LHCN-M2 (cell line): Measurements from ENCODE around the gene YIPF7. TPM values are rescaled to one million over a fixed set of nuclear protein-coding genes. Genes with fewer than 3 reads are reported as not detected.

Experiments
- DNase-seq: peaks from one replicate; pipeline ENCODE4 v3.0.0-alpha.2; 2012; ENCODE audit warnings: low read depth
- polyA plus RNA-seq: library from polyadenylated mRNA; unstranded; fragments of >200 nt; gene quantifications from one replicate; pipeline ENCODE4 v1.2.1, GENCODE V29; 2012; ENCODE audit warnings: missing spikeins
- total RNA-seq: library from RNA; depleted of rRNA; stranded (reverse); fragments of >200 nt; gene quantifications from 2 replicates; pipeline ENCODE4 v1.2.3, GENCODE V29; 2014; rRNA removed

YIPF7 gene
- total RNA-seq = not detected in 2 replicates
- not detected for polyA plus RNA-seq

- no peak for DNase-seq
These were observed at the start of gene YIPF7 for GRCh38 chr4:44651425-44651824. YIPF7 (minus strand) TSS chr4:44651625; CDS start chr4:44650100, 1,525 bp downstream.

- DNase-seq = no peak
These were observed 49.6 kb upstream of the YIPF7 start for GRCh38 chr4:44701037-44701436.

GRCh38 chr4:44700427-44700826 is 49.0 kb upstream of the YIPF7 start:
- DNase-seq = no peak

GRCh38 chr4:44684648-44685047 is 33.2 kb upstream of the YIPF7 start:
- DNase-seq = no peak

GRCh38 chr4:44679060-44679459 is 27.6 kb upstream of the YIPF7 start:
- no peak for DNase-seq

GRCh38 chr4:44678094-44679041 is 26.9 kb upstream of the YIPF7 start, which contains the start of gene GUF1:
GUF1 (plus strand) TSS chr4:44678420; CDS start chr4:44678623, 203 bp downstream.
- peak; percentile 87 for DNase-seq

GRCh38 chr4:44675366-44675765 is 23.9 kb upstream of the YIPF7 start:
- no peak for DNase-seq

- DNase-seq = no peak
These were observed 23.0 kb upstream of the YIPF7 start for GRCh38 chr4:44674471-44674870.

GRCh38 chr4:44671636-44672035 is 20.2 kb upstream of the YIPF7 start:
- DNase-seq = no peak

- DNase-seq = peak; percentile 9
These were observed 19.2 kb upstream of the YIPF7 start for GRCh38 chr4:44670506-44671199.

GRCh38 chr4:44668526-44668925 is 17.1 kb upstream of the YIPF7 start:
- DNase-seq = no peak

- no peak for DNase-seq
These were observed 12.3 kb upstream of the YIPF7 start for GRCh38 chr4:44663539-44664263.

- DNase-seq = no peak
These were observed 11.2 kb upstream of the YIPF7 start for GRCh38 chr4:44662623-44663005.

- DNase-seq = peak; percentile 4
These were observed 10.7 kb upstream of the YIPF7 start for GRCh38 chr4:44661940-44662622.

- no peak for DNase-seq
These were observed 9.0 kb upstream of the YIPF7 start for GRCh38 chr4:44660396-44660795.

GRCh38 chr4:44652002-44652401 is 577 bp upstream of the YIPF7 start:
- DNase-seq = no peak

GRCh38 chr4:44646151-44646550 is 5.3 kb downstream of the YIPF7 start:
- DNase-seq = no peak

- DNase-seq = peak; percentile 2
These were observed 13.3 kb downstream of the YIPF7 start for GRCh38 chr4:44638091-44638490.

- no peak for DNase-seq
These were observed 18.7 kb downstream of the YIPF7 start for GRCh38 chr4:44632733-44633132.

- DNase-seq = no peak
These were observed 19.3 kb downstream of the YIPF7 start for GRCh38 chr4:44632089-44632488.

GRCh38 chr4:44629280-44629866 is 22.1 kb downstream of the YIPF7 start:
- peak; percentile 39 for DNase-seq
